HEK293 (cell line): ENCODE measurements around the gene TRAPPC2L.

Experiments used
- BCL11B ChIP-seq: fragments of 450-650 bp; formaldehyde crosslinking; IDR thresholded peaks from 2 replicates; pipeline ENCODE4 v1.5.1; 2016; ENCODE audit warnings: low read depth, missing biosample characterization, missing genetic modification characterization
- FEZF1 ChIP-seq: fragments of 450-650 bp; formaldehyde crosslinking; IDR thresholded peaks from 2 replicates; pipeline ENCODE4 v1.5.1; 2016; ENCODE audit warnings: missing biosample characterization, missing genetic modification characterization
- GLIS1 ChIP-seq: fragments of 450-650 bp; formaldehyde crosslinking; IDR thresholded peaks from 2 replicates; pipeline ENCODE4 v1.5.1; 2016; ENCODE audit warnings: missing biosample characterization, missing genetic modification characterization
- IKZF3 ChIP-seq: fragments of 450-650 bp; IDR thresholded peaks from 2 replicates; pipeline ENCODE4 v1.5.0; 2018; ENCODE audit warnings: missing biosample characterization, mild to moderate bottlenecking, missing genetic modification characterization, moderate library complexity
- INSM2 ChIP-seq: fragments of 450-650 bp; formaldehyde crosslinking; IDR thresholded peaks from 2 replicates; pipeline ENCODE4 v1.5.1; 2016; ENCODE audit warnings: missing biosample characterization, missing genetic modification characterization
- MZF1 ChIP-seq: fragments of 450-650 bp; formaldehyde crosslinking; IDR thresholded peaks from 2 replicates; pipeline ENCODE4 v1.5.1; 2017; ENCODE audit warnings: missing biosample characterization, missing genetic modification characterization, borderline replicate concordance
- OSR2 ChIP-seq: fragments of 450-650 bp; formaldehyde crosslinking; IDR thresholded peaks from 2 replicates; pipeline ENCODE4 v1.5.1; 2016; ENCODE audit warnings: missing biosample characterization, missing genetic modification characterization
- PRDM10 ChIP-seq: fragments of 450-650 bp; formaldehyde crosslinking; IDR thresholded peaks from 2 replicates; pipeline ENCODE4 v1.5.1; 2016; ENCODE audit warnings: missing biosample characterization, missing genetic modification characterization
- WT1 ChIP-seq: fragments of 450-650 bp; formaldehyde crosslinking; IDR thresholded peaks from 2 replicates; pipeline ENCODE4 v1.5.1; 2016; ENCODE audit warnings: missing biosample characterization, missing genetic modification characterization
- ZBTB8A ChIP-seq: fragments of 450-650 bp; formaldehyde crosslinking; IDR thresholded peaks from 2 replicates; pipeline ENCODE4 v1.5.1; 2016; ENCODE audit warnings: missing biosample characterization, missing genetic modification characterization
- ZEB2 ChIP-seq: fragments of 450-650 bp; formaldehyde crosslinking; IDR thresholded peaks from 2 replicates; pipeline ENCODE4 v1.5.1; 2016; ENCODE audit warnings: missing biosample characterization, missing genetic modification characterization
- ZFP69B ChIP-seq: fragments of 450-650 bp; formaldehyde crosslinking; IDR thresholded peaks from 2 replicates; pipeline ENCODE4 v1.5.1; 2016; ENCODE audit warnings: missing biosample characterization, missing genetic modification characterization
- ZNF2 ChIP-seq: fragments of 450-650 bp; formaldehyde crosslinking; IDR thresholded peaks from 2 replicates; pipeline ENCODE4 v1.5.1; 2016; ENCODE audit warnings: missing biosample characterization, missing genetic modification characterization
- ZNF24 ChIP-seq: fragments of 450-650 bp; formaldehyde crosslinking; IDR thresholded peaks from 2 replicates; pipeline ENCODE4 v1.5.1; 2016; ENCODE audit warnings: missing biosample characterization, missing genetic modification characterization
- ZNF596 ChIP-seq: fragments of 450-650 bp; IDR thresholded peaks from 2 replicates; pipeline ENCODE4 v1.5.0; 2018; ENCODE audit warnings: missing biosample characterization, mild to moderate bottlenecking, missing genetic modification characterization, moderate library complexity
- ZNF600 ChIP-seq: fragments of 450-650 bp; formaldehyde crosslinking; IDR thresholded peaks from 2 replicates; pipeline ENCODE4 v1.5.1; 2016; ENCODE audit warnings: missing biosample characterization, missing genetic modification characterization
- ZNF623 ChIP-seq: fragments of 450-650 bp; formaldehyde crosslinking; IDR thresholded peaks from 2 replicates; pipeline ENCODE4 v1.5.1; 2016; ENCODE audit warnings: missing biosample characterization, missing genetic modification characterization
- ZNF629 ChIP-seq: fragments of 450-650 bp; formaldehyde crosslinking; IDR thresholded peaks from 2 replicates; pipeline ENCODE4 v1.5.1; 2017; ENCODE audit warnings: missing biosample characterization, missing genetic modification characterization
- ZNF76 ChIP-seq: fragments of 450-650 bp; formaldehyde crosslinking; IDR thresholded peaks from 2 replicates; pipeline ENCODE4; 2016; ENCODE audit warnings: low read depth, missing biosample characterization, missing genetic modification characterization, borderline replicate concordance
- ZNF777 ChIP-seq: fragments of 450-650 bp; formaldehyde crosslinking; IDR thresholded peaks from 2 replicates; pipeline ENCODE4 v1.5.1; 2017; ENCODE audit warnings: missing biosample characterization, missing genetic modification characterization, borderline replicate concordance
- ZNF837 ChIP-seq: fragments of 450-650 bp; formaldehyde crosslinking; IDR thresholded peaks from 2 replicates; pipeline ENCODE4 v1.5.1; 2016; ENCODE audit warnings: missing biosample characterization, missing genetic modification characterization
- TF ChIP-seq, protein P1 (sequence below): fragments of 450-650 bp; formaldehyde crosslinking; IDR thresholded peaks from 2 replicates; pipeline ENCODE4 v1.5.1; 2016; ENCODE audit warnings: missing biosample characterization, missing genetic modification characterization
- TF ChIP-seq, protein P2 (sequence below): fragments of 450-650 bp; IDR thresholded peaks from 2 replicates; pipeline ENCODE4 v1.5.1; 2018; ENCODE audit warnings: missing biosample characterization, mild to moderate bottlenecking, missing genetic modification characterization
- TF ChIP-seq, protein P3 (sequence below): fragments of 450-650 bp; formaldehyde crosslinking; IDR thresholded peaks from 2 replicates; pipeline ENCODE4 v1.5.1; 2016; ENCODE audit warnings: missing biosample characterization, missing genetic modification characterization

The TRAPPC2L gene

DNA sequence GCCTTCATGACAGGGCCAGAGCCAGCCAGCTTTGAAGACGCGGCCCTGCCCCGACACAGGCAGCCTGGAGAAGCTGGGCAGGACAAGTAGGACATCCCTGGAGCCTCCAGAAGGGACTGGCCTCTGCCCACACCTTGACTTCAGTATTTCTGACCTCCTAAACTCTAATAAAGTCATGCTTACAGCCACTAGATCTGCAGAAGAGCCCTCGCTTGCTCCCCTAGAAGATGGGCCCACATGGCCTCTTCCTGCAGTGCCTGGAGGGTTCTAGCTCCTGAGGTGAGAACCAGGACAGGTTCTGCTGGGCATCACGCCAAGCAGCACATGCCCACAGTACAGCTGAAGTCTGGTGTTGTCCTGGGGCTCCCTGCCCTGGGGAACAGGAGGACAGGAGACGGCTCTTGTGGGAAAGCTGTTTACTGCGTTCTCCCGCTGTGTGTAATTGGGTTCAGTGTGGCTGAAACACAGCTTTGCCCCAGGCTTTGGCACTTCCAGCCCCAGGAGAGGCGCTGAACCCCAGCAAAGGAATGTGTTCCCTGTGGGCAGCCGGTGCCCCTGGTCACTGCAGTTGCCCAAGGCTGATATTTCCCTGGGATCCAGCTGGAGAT is 47.8 kb upstream of the TRAPPC2L start (continued):
- TF ChIP-seq IKZF3 (peak; percentile 94), FEZF1 (tag by site-specific recombination) (peak; percentile 78), OSR2 (tag by site-specific recombination) (peak; percentile 20; the same call in 1 of the 2 replicates), GLIS1 (peak; percentile 57), ZNF2 (tag by site-specific recombination) (peak; percentile 37; the same call in 1 of the 2 replicates), BCL11B (peak; percentile 16; the same call in 1 of the 2 replicates), ZNF600 (tag by site-specific recombination) (peak; percentile 81; the same call in 1 of the 2 replicates), WT1 (tag by site-specific recombination) (peak; percentile 22), ZNF76 (tag by site-specific recombination) (no peak; the same call in 1 of the 2 replicates), ZNF596 (tag by site-specific recombination) (0 out of 2 replicates have a peak, but pooled peaks have one; percentile 10), ZNF837 (tag by site-specific recombination) (peak; percentile 73; the same call in 1 of the 2 replicates), ZFP69B (tag by site-specific recombination) (peak; percentile 87), MZF1 (tag by site-specific recombination) (0 out of 2 replicates have a peak, but pooled peaks have one; percentile 22), ZBTB8A (tag by site-specific recombination) (peak; percentile 45), INSM2 (peak; percentile 80; the same call in 1 of the 2 replicates), PRDM10 (tag by site-specific recombination) (peak; percentile 88), ZNF24 (tag by site-specific recombination) (no peak), ZEB2 (tag by site-specific recombination) (peak; percentile 56), ZNF629 (tag by site-specific recombination) (peak; percentile 14), ZNF623 (0 out of 2 replicates have a peak, but pooled peaks have one; percentile 8), ZNF777 (tag by site-specific recombination) (peak; percentile 65; the same call in 1 of the 2 replicates)
- TF ChIP-seq, protein P1, sequence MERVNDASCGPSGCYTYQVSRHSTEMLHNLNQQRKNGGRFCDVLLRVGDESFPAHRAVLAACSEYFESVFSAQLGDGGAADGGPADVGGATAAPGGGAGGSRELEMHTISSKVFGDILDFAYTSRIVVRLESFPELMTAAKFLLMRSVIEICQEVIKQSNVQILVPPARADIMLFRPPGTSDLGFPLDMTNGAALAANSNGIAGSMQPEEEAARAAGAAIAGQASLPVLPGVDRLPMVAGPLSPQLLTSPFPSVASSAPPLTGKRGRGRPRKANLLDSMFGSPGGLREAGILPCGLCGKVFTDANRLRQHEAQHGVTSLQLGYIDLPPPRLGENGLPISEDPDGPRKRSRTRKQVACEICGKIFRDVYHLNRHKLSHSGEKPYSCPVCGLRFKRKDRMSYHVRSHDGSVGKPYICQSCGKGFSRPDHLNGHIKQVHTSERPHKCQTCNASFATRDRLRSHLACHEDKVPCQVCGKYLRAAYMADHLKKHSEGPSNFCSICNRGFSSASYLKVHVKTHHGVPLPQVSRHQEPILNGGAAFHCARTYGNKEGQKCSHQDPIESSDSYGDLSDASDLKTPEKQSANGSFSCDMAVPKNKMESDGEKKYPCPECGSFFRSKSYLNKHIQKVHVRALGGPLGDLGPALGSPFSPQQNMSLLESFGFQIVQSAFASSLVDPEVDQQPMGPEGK (tag by site-specific recombination) = no peak; the same call in 1 of the 2 replicates
- TF ChIP-seq, protein P2, sequence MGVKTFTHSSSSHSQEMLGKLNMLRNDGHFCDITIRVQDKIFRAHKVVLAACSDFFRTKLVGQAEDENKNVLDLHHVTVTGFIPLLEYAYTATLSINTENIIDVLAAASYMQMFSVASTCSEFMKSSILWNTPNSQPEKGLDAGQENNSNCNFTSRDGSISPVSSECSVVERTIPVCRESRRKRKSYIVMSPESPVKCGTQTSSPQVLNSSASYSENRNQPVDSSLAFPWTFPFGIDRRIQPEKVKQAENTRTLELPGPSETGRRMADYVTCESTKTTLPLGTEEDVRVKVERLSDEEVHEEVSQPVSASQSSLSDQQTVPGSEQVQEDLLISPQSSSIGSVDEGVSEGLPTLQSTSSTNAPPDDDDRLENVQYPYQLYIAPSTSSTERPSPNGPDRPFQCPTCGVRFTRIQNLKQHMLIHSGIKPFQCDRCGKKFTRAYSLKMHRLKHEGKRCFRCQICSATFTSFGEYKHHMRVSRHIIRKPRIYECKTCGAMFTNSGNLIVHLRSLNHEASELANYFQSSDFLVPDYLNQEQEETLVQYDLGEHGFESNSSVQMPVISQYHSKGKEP (tag by site-specific recombination) = peak; percentile 94
- TF ChIP-seq, protein P3, sequence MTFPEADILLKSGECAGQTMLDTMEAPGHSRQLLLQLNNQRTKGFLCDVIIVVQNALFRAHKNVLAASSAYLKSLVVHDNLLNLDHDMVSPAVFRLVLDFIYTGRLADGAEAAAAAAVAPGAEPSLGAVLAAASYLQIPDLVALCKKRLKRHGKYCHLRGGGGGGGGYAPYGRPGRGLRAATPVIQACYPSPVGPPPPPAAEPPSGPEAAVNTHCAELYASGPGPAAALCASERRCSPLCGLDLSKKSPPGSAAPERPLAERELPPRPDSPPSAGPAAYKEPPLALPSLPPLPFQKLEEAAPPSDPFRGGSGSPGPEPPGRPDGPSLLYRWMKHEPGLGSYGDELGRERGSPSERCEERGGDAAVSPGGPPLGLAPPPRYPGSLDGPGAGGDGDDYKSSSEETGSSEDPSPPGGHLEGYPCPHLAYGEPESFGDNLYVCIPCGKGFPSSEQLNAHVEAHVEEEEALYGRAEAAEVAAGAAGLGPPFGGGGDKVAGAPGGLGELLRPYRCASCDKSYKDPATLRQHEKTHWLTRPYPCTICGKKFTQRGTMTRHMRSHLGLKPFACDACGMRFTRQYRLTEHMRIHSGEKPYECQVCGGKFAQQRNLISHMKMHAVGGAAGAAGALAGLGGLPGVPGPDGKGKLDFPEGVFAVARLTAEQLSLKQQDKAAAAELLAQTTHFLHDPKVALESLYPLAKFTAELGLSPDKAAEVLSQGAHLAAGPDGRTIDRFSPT (tag by site-specific recombination) = peak; percentile 96
